HG03460 (cell line): ENCODE data around the gene RPL27A.

Experiments used
- ATAC-seq: cut with Tn5 transposase; IDR thresholded peaks from one replicate; pipeline ENCODE4 v1.9.1; 2021; ENCODE audit not compliant: unreplicated experiment

RPL27A gene

DNA sequence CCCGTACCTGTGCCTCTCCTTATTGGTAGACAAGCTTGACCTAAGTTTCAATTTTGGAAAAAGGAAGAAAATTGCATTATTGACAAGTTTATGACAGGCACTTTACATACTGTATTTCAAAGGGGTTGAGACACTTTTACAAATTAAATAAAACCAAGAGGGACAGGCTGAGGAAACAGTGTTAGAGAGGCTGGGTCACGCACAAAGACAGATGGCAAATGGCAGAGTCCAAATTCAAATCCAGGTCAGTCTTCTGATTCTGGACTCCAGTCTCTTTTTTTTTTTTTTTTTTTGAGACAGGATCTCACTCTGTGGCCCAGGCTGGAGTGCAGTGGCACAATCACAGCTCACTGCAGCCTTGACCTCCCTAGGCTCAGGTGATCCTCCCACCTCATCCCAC, 10.2 kb upstream of the RPL27A start:
- ATAC-seq = no peak

DNA sequence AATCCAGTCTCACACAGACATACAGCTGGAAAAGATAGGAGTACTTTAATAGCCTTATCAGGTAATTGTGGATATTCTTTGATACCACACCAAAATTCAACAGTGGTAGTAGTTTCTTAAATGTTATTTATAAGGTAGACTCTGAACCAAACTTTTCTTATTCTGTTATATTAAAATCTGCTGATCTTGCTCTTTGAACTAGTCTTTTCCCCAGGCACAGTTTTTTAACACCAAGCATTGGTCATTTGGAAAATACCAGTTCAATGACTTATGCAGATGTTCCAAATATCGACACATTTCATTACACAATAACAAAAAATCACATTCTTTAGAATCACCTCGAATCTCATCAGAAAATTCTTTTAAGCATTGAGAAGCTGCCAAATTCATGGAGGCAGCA, 7.7 kb upstream of the RPL27A start:
- ATAC-seq = no peak

DNA sequence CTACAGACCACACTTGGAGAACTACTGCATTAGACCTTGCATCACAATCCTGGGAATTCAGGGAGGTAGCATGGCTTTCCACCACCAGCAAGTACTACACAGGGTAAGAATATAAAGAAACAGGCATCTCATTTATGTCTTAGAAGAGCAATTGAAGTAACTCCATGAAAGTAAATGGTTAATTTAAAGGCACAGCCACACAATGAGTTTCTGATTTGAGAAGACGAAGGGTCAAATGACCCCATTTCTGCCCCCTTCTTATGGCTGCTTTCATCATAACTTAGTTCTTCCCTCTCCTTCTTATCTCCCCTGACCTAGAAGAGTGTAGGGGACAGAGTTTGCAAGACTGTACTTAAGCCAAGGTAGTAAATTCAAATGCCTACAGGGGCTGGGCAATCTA, 6.1 kb upstream of the RPL27A start:
- ATAC-seq = no peak

DNA sequence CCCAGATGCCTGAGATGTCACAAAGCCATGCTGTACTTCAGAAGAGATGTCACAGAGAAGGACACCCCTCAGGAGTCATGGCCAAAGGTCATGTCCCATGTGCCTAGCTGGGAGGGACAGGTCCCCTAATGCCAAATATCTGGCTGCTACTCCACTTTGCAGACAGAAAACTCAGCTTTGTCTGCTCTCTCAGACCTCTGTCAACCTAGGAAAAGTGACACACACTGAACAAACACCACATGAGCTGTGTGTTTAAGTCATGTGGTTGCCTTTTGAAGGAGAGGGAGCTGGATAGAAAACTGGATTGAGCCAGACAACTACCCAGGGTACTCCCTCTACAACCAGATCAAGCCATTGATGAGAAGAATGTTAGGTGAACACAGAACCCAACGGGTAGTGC, 3.6 kb upstream of the RPL27A start:
- no peak for ATAC-seq

DNA sequence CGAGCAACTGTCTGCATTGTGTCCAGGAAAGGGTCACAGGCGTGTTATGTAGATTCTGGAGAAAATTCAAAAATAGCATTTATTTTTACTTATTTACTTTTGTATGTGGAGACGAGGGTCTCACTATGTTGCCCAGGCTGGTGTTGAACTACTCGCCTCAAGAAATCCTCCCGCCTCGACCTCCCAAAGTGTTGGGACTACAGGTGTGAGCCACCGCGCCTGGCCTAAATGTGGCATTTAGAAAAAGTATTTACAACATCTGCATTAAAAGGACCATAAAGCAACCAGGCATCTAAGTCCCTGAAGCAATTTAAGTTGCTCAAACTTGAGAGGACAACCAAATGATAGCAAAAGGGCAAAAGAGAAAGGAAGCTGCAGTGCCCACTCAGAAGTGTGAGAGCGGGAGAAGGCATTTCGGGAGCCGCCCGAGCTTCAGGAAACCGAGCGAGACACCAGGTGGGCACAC, 722 bp upstream of the RPL27A start:
- no peak for ATAC-seq

DNA sequence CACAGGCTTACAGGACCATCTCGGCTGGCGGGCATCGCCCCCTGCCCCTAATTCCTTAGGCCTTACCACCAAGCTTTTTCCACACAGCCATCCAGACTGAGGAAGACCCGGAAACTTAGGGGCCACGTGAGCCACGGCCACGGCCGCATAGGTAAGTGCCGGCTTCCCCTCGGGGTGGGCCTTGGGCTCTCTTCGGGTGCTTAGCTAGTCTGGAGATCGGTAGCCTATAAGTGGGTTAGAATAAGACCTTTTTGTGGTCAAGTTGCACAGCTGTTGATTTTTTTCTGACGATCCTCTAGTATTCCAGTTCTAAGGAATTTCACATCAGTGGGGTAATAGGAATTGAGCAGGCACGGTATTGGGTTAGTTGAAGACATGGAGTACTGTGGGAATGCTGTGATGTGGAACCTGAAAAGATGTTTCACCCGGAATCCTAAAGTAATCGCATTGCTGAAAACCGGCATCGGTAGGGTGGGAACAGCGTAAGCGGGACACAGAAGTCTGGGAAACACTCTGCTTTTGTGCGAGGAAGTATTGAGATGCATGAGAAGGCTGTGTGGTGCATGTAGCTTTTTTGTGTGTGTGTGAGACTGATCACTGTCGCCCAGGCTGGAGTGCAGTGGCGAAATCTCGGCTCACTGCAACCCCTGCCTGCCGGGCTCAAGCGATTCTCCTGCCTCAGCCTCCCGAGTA, 669 bp downstream of the RPL27A start:
- no peak for ATAC-seq

DNA sequence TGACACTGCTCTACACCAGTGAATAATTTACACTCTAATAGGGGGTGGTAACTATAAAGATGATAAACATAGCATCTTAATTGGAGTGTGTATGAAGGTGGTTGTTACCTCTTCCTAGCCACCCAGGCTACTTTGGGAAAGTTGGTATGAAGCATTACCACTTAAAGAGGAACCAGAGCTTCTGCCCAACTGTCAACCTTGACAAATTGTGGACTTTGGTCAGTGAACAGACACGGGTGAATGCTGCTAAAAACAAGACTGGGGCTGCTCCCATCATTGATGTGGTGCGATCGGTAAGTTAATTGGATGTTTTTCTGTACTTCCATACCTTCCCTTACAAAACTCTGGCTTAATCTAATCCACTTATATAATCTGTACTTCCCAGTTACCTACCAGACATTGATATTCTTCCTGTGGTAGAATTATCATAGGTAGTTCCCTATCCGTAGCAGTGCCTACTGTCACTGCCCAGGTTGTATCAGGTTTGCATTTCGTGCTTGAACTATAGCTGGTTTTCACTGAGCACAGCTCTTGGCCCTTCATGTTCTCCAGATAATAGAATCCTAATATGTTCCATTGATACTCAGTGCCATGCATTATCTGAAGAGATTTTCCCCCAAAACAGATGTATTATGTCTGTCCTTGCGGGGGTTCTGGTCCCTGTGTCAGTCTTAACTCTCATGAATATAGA, 2.2 kb downstream of the RPL27A start:
- no peak for ATAC-seq

DNA sequence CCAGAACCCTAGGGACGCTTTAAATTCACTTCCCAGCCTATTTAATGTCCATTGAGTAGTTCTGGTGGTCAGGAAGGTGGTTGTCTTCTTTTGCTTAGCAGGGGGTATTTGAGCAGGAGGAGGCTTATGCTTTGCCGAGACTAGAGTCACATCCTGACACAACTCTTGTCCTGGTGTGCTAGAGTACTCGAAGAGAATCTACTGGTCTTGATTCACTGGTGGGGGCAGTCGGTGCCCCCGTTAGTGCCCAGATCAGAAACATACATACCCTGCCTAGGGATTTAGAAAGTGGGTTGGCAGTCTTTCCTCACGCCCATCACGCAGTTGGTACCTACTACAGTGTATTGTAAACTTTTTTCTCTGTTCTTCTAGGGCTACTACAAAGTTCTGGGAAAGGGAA, 2.7 kb downstream of the RPL27A start:
- no peak for ATAC-seq

DNA sequence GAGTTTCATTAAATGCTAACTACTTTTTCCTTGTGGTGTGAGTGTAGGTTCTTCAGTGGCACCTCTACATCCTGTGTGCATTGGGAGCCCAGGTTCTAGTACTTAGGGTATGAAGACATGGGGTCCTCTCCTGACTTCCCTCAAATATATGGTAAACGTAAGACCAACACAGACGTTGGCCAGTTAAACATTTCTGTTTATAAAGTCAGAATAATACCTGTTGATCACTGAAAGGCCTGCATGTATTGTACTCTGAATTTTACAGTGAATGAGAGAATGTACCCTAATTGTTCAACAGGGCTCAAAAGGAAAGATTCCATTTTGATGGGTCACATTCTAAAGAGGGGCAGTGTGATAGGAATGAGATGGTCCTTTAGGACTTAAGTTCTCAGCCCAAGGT, 3.2 kb downstream of the RPL27A start:
- no peak for ATAC-seq

DNA sequence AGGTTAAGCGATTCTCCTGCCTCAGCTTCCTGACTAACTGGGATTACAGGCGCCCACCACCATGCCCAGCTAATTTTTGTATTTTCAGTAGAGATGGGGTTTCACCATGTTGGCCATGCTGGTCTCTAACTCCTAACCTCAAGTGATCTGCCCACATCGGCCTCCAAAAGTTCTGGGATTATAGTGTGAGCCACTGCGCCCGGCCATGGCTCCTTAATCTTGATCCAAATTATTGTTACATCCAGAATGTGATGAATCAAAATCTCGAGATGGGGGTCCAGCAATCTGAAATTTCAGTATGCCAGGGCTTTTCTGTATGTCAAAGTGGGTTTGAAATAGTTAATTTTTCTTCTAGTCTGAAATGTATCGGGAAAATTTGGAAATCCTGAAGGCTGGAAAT, 3.7 kb downstream of the RPL27A start:
- ATAC-seq = no peak

DNA sequence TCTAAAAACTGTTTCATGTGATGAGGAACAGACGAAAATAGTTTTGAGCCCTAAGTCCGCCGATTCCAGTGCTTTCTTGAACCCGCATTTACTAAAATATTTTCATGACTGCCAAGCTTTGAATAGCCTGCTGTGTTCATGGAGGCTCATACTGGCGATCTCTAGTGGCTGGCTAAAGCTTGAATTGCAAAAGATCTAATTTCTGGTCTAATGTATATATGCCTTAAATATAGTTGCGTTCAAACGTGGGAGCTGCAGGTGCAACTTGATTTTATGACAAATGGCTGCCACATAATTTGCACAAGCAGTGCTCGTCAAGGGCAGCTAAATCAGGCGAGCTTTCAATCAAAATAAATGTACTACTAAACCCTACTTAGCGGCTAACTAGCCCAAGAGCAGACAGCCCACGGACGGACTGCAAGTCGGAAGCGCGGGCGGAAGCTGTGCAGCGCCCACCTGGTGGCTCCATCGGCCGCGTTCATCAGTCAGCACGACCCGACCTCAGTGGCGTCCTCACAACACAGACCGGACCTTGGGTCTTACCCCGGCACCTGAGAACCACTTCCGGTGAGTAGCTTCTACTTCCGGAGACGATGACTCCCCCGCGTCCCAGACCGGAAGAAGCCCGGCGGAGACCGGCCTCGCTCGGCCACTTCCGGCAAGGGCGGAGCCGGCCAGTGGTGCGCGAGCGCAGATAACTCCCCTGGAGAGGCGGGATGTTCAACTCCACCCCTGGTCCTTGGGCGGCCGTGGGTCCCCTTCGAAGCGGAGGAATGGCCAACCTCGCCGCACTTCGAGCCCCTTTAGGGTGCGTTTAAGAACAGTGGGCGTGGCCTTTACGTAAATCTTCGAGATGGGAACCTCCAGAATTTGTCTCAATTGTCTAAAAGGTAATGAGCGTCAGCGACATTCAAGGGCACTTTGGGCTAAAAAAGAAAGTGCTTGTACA, 6.1 kb downstream of the RPL27A start:
- ATAC-seq = peak; percentile 94

DNA sequence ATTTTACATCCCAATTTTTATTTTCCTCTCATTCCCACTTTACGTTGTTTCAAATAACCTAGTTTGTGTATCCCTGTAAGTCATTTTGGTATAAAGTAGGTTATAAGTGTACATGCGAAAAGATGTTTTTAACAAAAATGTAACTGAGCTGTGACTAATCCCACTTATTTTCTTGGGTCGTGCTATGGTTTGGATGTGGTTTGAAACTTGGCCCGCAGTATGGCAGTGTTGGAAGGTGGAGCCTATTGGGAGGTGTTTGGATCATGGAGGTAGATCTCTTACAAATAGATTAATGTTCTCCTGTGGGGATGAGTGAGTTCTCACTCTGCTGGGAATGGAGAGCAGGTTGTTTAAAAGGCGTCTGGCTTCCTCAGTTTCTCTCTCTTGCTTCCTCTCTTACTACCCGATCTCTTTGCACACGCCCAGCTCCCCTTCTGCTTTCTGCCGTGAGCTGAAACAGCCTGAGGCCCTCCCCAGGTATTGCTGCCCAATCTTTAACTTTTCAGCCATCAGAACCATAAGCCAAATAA, 7.2 kb downstream of the RPL27A start:
- ATAC-seq = no peak

DNA sequence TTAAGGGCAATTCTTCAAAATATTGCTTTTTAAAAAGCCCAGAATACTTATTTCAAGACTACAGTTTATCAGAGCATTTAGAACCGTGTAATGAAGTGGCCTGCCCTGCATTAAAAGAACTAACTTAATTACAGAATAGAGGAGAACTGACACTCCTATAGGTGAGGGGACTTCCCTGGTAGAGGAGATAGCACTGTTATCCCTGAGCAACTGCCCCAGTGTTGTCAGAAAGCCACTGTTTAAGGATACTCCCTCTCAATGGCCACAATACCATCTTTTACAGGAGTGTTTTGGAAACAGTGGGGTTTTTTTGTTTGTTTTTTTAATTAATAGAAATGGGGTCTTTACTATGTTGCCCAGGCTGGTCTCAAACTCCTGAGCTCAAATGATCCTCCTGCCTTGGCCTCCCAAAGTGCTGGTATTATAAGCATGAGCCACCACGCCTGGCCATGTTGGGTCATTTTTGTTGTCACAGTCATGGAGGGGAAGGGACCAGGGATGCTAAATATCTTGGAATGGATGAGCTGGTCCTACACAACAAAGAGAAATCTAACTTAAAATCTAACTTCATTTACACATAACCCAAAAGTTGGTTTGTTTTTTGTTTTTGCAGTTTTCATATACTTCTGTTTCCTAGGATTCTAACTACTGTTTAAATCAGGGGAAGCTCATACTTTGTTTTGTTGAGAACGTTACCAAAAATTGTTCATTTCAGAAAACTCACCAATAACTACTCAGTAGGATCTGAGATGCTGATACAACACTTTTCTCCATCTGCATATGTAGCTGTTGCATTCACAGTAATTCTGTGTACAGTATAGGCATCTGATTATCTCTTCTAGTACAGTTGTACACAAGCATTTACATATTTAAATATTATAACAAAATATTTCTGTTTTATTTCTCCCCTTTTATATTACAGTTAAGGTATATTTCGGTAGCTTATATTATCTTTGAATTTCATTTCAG, 8.1 kb downstream of the RPL27A start:
- no peak for ATAC-seq

DNA sequence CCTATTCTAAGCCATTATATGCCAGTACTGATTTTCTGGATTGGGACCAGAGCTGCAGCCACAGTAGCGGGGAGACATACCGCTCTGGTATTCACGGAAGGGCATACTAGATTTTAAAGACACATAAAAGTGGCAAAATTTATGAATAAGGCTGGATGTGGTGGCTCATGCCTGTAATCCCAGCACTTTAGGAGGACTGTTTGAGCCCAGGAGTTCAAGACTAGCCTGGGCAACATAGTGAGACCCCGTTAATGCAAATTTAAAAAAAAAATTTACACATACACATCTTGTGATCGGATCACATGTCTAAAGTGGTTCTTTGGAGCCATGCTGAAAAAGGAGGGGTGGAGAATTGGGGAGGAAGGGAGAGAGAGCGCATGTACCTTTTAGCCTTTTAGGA, 9.0 kb downstream of the RPL27A start:
- no peak for ATAC-seq

DNA sequence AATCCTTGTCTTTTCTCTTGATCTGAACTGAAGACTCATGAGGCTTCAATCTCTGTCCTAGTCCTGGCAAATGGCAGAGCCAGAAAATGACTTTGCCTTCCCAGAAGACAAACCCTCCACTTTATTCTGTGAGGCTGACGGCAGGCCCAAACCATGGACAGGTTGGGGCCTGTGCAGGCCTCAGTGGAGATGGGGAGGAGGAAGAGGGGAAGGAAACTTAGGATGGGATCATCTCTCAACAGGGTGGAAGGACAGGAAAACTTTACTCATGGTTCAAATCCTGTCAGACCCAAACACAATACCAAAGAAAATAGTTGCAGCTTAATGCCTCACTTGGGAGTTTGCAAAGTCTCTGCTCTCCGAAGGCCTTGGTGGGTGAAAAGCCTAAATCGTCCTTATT, 9.8 kb downstream of the RPL27A start:
- ATAC-seq = no peak

DNA sequence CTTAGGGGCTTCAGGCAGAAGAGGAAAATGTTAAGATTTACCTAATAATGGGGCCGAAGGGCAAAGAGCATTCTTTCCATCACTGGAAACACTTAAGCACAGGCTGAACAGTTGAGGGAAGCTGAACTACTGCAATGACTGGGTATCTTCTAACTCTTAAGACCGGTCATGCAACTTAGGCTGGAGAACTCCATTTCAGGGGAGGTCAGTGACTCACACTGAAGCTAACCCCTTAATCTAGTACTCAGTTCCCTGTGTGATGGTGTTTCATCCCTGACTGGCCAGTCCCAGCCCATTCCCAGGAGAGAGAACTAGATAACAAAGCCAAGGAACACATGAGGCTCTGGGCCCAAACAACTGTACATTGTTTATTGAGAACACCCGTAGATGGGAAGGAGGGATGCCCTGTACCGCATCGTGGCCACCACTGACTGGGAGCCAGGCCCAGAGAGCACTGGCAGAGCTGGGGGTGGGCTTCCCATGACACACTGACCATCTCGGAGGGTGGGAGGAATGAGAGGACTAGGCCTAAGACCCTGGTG, 10.5 kb downstream of the RPL27A start:
- no peak for ATAC-seq

DNA sequence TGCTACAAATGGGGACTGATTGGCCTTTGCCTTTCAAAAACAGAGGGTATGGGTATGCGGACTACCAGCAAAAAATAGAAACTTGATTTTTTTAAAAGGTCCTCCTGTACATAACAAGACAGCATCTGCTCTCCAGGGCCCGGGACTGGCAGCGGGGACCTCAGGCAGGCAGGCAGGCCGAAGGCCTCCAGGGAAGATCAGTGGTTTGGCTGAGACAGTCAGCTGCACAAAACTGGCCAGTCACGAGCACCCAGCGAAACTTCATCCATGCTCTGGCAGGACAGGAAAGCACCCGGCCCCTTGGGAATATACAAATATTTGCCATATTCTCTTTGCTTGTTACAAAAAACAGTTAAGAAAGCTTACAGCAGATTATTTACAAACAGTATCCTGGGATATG, 11.0 kb downstream of the RPL27A start:
- ATAC-seq = no peak

DNA sequence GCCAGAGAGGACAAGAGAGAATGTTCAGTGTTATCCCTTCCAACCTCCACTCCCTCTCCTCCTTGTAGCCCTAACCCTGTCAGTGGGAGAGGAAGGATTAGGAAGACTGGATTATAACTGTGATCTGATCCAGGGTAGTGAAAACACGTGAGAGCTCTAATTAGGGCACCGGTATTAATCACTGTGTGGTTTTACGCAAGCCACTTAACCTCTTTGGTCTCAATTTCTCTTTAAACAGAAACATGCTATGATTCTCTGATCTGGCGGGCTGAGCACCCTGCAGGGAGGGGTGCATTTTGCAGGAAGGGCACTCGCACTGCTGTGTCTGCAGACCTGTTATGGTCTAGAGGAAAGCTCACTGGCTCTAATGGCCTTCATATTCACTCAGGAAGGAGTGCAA, 11.5 kb downstream of the RPL27A start:
- ATAC-seq = no peak

DNA sequence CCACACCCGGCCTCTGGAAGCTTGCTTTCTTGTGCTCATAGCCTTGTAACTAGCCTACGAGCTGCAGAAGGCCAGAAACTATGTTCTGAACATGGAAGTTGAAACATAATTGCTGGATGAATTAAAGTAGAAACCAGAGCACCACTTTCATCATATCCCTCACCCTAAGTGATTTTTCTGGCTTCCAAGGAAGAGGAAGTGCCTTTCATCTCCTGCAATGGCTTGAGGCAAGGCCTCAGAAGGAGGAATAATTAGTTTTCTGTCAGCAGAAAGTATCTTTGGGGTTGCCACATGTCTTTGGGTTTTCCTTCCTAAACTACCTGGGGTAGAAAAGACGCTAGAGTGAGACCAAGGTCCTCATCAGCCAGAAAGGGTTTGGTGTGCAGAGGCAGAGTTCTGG, 14.5 kb downstream of the RPL27A start:
- ATAC-seq = no peak

DNA sequence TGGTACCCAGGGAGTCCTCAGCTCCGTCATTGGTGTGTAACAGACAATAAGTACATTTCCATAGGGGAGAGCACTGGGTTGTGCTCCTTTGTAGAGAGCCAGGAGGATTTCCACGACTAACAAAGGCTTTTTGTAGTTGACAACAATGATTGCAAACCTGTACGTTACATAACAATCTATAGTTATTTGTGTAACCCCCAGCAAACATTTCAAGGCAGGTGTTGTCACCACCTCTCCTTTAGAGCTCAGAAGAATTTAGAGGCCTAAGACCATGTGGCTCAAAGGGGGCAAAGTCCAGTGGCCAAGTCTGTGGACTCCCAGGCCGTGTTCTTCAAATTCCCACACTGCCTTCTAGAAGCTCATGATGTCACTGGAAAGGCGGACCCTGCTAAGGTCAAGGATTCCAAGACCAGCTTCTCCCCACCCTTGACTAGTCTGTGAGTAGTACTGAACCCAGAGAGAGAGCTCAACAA, 15.8 kb downstream of the RPL27A start:
- ATAC-seq = no peak
